Measurements from ENCODE around the gene TM9SF4.

Gene TM9SF4

DNA sequence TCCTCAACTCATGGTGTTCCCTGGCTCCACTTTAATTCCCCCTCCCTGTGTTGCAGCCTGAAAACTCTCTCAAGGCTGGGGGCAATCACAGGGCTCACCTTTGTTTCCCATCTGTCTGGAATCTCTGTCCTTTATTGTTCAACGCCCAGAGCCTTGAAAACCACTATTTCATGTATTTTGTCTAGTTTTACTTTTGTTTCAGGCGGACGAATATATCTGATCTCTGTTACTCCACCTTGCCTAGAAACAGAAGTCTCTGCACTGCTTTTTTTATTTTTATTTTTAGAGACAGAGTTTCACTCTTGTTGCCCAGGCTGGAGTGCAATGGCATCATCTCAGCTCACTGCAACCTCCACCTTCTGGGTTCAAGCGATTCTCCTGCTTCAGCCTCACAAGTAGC is 70.4 kb downstream of the TM9SF4 start:
- TF ChIP-seq FOXP2 (optimal IDR thresholded peaks at IDR 0.05; ENCODE audit: borderline replicate concordance, extremely low read depth, extremely low read length, insufficient read depth) (no peak), TAF1 (IDR thresholded peaks at IDR 0.05; ENCODE audit: borderline replicate concordance, insufficient read depth, low read length) (no peak), SIN3A (IDR thresholded peaks at IDR 0.05; ENCODE audit: borderline replicate concordance, insufficient read depth, low read length) (no peak), POLR2AphosphoS5 (IDR thresholded peaks at IDR 0.05; ENCODE audit: low read depth, low read length) (no peak)
- TF ChIP-seq, protein P1, sequence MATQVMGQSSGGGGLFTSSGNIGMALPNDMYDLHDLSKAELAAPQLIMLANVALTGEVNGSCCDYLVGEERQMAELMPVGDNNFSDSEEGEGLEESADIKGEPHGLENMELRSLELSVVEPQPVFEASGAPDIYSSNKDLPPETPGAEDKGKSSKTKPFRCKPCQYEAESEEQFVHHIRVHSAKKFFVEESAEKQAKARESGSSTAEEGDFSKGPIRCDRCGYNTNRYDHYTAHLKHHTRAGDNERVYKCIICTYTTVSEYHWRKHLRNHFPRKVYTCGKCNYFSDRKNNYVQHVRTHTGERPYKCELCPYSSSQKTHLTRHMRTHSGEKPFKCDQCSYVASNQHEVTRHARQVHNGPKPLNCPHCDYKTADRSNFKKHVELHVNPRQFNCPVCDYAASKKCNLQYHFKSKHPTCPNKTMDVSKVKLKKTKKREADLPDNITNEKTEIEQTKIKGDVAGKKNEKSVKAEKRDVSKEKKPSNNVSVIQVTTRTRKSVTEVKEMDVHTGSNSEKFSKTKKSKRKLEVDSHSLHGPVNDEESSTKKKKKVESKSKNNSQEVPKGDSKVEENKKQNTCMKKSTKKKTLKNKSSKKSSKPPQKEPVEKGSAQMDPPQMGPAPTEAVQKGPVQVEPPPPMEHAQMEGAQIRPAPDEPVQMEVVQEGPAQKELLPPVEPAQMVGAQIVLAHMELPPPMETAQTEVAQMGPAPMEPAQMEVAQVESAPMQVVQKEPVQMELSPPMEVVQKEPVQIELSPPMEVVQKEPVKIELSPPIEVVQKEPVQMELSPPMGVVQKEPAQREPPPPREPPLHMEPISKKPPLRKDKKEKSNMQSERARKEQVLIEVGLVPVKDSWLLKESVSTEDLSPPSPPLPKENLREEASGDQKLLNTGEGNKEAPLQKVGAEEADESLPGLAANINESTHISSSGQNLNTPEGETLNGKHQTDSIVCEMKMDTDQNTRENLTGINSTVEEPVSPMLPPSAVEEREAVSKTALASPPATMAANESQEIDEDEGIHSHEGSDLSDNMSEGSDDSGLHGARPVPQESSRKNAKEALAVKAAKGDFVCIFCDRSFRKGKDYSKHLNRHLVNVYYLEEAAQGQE (IDR thresholded peaks at IDR 0.05; ENCODE audit: insufficient read depth in 1 of 2, low read depth in 2 of 2, low read length in 2 of 2) = no peak

DNA sequence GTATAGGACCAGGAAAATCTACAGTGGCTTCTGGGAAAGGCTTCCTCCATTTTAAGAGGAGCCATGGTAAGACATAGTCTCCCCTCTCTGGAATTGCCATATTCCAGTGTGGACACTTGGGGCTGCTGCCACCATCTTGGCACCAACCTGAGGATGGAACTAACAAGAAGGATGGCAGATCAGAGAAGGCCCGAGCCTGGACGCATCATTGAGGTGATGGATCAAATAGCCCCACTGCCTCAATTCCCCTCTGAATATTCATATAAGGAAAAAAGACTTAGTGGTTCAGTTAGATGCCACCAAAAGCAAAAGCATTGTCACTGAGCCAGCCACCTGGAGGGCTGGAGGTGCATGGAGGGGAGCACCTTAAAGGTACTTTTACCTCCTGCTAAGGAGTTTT is 72.1 kb downstream of the TM9SF4 start:
- TF ChIP-seq SIN3A (IDR thresholded peaks at IDR 0.05; ENCODE audit: borderline replicate concordance, insufficient read depth, low read length) = no peak
- TF ChIP-seq FOXP2 (optimal IDR thresholded peaks at IDR 0.05; ENCODE audit: borderline replicate concordance, extremely low read depth, extremely low read length, insufficient read depth) = no peak
- TF ChIP-seq TAF1 (IDR thresholded peaks at IDR 0.05; ENCODE audit: borderline replicate concordance, insufficient read depth, low read length) = no peak
- TF ChIP-seq, protein P1 (IDR thresholded peaks at IDR 0.05; ENCODE audit: insufficient read depth in 1 of 2, low read depth in 2 of 2, low read length in 2 of 2) = no peak
- TF ChIP-seq POLR2AphosphoS5 (IDR thresholded peaks at IDR 0.05; ENCODE audit: low read depth, low read length) = no peak

DNA sequence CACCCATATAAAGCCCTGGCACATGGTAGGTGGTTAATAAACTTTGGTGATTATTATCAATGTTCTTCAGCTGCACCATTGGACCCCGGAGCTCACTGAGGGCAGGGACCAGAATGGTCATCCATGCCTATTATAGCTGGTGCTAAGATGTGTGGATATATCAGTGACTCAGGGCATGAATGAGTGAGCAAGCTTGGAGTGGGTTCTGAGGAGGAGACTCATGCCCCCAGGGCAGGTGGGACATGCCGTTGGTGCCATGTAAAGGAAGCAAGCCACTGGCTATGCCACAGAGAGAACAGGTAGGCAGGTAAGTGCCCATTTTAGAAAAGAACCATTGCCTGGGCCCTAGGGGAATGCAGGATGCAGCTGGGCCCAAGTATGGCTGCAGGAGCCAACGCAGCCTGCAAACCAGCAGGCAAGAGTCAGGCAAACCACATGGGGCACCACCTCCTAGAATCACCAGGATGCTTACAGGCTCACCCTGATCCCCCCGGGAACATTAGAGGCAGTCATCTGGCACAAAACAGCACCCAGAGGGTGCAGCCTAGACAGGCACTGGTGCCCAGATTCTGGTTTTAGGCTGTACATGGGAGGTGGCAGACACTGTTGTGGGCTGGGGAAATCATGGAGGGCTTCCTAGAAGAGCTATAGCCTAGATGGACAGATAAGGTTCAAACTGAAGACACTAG is 74.6 kb downstream of the TM9SF4 start:
- TF ChIP-seq POLR2AphosphoS5 (IDR thresholded peaks at IDR 0.05; ENCODE audit: low read depth, low read length) = no peak
- TF ChIP-seq FOXP2 (optimal IDR thresholded peaks at IDR 0.05; ENCODE audit: borderline replicate concordance, extremely low read depth, extremely low read length, insufficient read depth) = no peak
- TF ChIP-seq TAF1 (IDR thresholded peaks at IDR 0.05; ENCODE audit: borderline replicate concordance, insufficient read depth, low read length) = no peak
- TF ChIP-seq SIN3A (IDR thresholded peaks at IDR 0.05; ENCODE audit: borderline replicate concordance, insufficient read depth, low read length) = no peak
- TF ChIP-seq, protein P1 (IDR thresholded peaks at IDR 0.05; ENCODE audit: insufficient read depth in 1 of 2, low read depth in 2 of 2, low read length in 2 of 2) = no peak

DNA sequence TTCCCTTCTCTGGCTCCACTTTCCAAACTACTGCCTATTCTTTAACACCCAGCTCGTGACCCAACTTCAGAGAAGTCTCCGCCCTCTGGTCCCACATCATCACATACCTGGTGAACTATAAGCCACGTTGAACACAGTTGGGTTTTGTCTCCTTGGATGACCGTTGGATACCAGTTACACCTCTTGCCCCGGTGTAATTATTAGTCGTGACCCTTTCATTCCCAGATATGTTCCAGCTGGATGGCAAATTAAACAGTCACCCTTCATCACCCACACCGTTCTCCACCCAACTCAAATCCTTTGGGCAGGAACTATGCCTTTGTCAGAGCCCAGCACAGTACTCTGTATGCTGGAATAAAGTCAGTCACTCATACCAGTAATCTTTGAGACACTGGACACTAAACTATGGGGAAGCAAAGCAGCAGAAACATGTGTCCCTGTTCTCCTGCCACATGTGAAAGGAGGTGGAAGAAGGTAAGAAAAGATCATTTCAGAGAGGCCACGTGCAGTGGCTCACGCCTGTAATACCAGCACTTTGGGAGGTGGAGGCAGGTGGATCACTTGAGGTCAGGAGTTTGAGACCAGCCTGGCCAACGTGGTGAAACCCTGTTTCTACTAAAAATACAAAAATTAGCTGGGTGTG is 75.6 kb downstream of the TM9SF4 start:
- TF ChIP-seq, protein P1 (IDR thresholded peaks at IDR 0.05; ENCODE audit: insufficient read depth in 1 of 2, low read depth in 2 of 2, low read length in 2 of 2) = no peak
- TF ChIP-seq FOXP2 (optimal IDR thresholded peaks at IDR 0.05; ENCODE audit: borderline replicate concordance, extremely low read depth, extremely low read length, insufficient read depth) = no peak
- TF ChIP-seq POLR2AphosphoS5 (IDR thresholded peaks at IDR 0.05; ENCODE audit: low read depth, low read length) = no peak
- no peak for TF ChIP-seq TAF1 (IDR thresholded peaks at IDR 0.05; ENCODE audit: borderline replicate concordance, insufficient read depth, low read length)
- no peak for TF ChIP-seq SIN3A (IDR thresholded peaks at IDR 0.05; ENCODE audit: borderline replicate concordance, insufficient read depth, low read length)

Measured in PFSK-1 (cell line).